Measurements from ENCODE around the gene GRM4. TPM values are rescaled to one million over a fixed set of nuclear protein-coding genes. Genes with fewer than 3 reads are reported as not detected.

GRM4 gene
- total and polyA plus RNA-seq, 12 donors, result not detected

DNA sequence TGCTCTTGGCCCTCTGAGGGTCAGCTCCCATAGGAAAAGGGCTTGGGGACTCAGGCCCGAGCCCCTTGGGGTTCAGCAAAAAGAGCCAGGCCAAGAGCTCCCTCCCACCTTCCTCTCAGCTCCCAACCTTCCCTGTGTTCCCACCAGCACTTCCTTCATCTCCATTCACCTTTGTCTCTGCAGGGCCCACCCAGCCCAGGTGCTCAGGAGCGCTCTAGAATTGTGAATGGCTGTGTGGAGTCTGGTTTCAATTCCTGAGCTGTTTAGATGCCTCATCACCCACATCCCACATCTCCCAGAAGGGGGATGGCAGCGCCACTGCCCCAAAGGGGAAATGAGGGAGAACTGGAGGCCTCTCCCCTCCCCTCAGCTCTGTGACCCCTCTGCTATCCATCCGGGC, 7.7 kb downstream of the GRM4 start:
- ATAC-seq (no peak), DNase-seq (no peak)
- H3K36me3 ChIP-seq, result no peaks in the 10 kb centered on the region
- H3K9me3 ChIP-seq, result no peaks in the 10 kb centered on the region
- peaks cover 0 to 9% (median 0%) of the 10 kb centered on the region in 9 donors for H3K4me1 ChIP-seq
- H3K4me3 ChIP-seq, result no peak overlapping the region
- WGBS, 2 donors, result 57% methylated on average over 4 of the region's 4 CpGs
- intact Hi-C loops (cut with DNase I), result no loop called here
- TF ChIP-seq CTCF (IDR thresholded peaks at IDR 0.05), result no peak
- no peak overlapping the region for H3K27ac ChIP-seq
- H3K27me3 ChIP-seq, result peaks cover 15 to 98% (median 95%) of the 10 kb centered on the region in 7 donors

DNA sequence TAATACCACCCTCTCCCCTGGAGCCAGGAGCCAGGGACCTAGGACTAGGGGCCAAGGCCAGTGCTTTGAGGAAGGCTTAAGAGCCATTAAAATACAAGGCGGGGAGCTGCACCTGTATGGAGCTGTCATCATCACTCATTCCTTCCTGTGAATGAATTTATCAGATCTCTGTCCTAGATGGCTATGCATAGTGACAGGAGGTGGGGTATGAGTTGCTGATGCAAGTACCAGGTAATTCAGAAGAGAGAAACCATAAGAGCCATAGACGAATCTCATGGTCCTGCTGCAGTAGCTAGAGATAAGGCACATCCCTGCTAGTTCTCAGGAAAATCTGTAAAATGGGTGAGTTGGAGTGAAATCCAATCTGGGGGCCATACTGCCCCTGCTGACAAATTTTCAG, 10.3 kb downstream of the GRM4 start:
- peaks cover 0 to 93% (median 81%) of the 10 kb centered on the region in 7 donors for H3K27me3 ChIP-seq
- DNase-seq (no peak), ATAC-seq (no peak)
- 68 to 70% methylated on average over 2 of the region's 2 CpGs for WGBS, 2 donors
- no peaks in the 10 kb centered on the region for H3K36me3 ChIP-seq
- no peak overlapping the region for H3K27ac ChIP-seq
- no peak overlapping the region for H3K4me3 ChIP-seq
- no peaks in the 10 kb centered on the region for H3K4me1 ChIP-seq
- TF ChIP-seq CTCF (IDR thresholded peaks at IDR 0.05), result no peak
- no peaks in the 10 kb centered on the region for H3K9me3 ChIP-seq
- intact Hi-C loops (cut with DNase I), result no loop called here

DNA sequence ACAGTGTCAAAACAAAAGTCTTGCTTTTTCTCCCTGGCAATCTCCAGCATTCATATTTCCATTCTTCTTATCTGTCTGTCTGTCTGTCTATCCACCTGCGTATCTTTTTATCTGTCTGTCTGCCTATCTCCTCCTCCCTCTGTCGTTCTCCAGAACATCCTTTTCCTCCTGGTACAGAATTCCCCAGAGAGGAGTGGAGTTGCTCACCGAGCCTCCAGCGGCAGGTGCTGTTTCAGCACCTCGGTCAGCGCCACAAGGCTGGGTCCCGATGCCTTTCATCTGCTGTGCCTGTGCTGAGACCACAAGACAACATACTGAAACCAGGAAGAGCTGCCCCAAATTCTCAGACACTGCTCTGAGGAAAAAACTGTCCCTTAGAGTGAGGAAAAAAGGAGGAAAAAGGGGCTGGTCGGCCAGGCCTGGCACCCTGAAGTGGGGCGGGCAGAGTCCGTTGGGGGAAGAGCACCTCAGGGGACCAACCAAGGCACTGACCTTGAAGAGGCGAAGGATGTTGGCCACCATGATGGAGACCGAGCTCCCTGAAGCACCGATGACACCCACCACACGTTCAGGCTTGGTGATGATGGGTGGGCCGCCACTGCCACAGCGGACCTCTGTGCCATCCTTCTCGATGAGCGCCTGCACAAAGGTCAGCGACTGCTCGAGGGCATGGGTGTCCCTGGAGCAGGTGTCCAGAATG, 13.3 kb downstream of the GRM4 start:
- Histone ChIP-seq H3K27ac (no peak overlapping the region), H3K4me1 (no peaks in the 10 kb centered on the region), H3K9me3 (no peaks in the 10 kb centered on the region), H3K36me3 (no peaks in the 10 kb centered on the region), H3K4me3 (no peak overlapping the region), H3K27me3 (peaks cover 0 to 80% (median 69%) of the 10 kb centered on the region in 7 donors)
- DNase-seq, result no peak
- peak in 4 of 8 donors; percentile 33 to 64 (median 56) for ATAC-seq
- intact Hi-C loops (cut with DNase I), result no loop called here
- WGBS, 2 donors, result 52 to 54% methylated on average over 20 of the region's 20 CpGs
- no peak for TF ChIP-seq CTCF (IDR thresholded peaks at IDR 0.05)

DNA sequence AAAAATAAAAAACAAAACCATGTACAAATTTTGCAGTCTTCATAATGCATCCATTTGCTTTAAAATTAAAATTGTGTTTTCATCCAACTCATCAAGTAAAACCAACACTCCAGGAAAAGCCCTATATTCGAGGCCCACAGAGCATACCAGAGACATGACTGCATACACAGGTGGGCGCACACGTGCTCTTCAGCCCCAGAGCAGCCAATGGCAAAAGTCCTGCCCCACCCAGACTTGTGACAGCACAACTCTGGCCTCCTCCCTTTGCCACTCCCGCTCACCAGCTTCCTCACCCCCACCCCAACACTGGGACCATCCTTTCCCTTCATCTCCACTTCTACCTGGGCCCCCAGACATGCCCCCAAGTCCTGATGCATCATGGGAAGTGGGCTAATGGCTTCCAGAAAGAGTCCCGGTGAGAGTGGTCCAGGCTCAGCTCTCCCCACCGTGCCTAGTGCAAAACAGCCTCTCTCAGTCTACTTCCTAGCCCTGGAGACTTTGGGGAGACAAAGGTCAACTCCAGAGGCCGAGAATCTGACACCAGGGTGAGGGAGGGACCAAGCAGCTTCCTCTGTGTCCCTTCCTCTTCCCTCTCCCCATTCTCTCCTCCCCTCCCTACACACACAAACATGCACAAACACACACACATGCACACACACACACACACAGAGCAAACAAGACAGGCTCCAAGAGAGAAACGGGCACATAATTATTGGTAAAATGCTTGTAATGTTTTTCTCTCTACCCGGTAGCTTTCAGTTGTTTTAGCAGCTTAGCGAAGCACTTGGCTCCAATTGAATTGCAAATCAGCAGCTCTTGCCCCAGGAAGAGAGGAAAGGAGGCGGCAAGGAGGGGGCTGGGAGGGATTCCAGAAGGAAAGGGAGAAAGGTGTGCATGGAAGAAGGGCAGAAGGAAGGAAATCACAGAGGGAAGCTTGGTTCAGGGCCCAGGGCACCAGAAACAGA, 14.3 kb downstream of the GRM4 start:
- intact Hi-C loops (cut with DNase I), result no loop called here
- WGBS, 2 donors, result 11 to 13% methylated on average over 11 of the region's 11 CpGs
- no peak for TF ChIP-seq CTCF (IDR thresholded peaks at IDR 0.05)
- H3K4me3 ChIP-seq, result no peak overlapping the region
- H3K9me3 ChIP-seq, result no peaks in the 10 kb centered on the region
- no peaks in the 10 kb centered on the region for H3K36me3 ChIP-seq
- no peak overlapping the region for H3K27ac ChIP-seq
- DNase-seq (no peak), ATAC-seq (no peak)
- H3K4me1 ChIP-seq, result no peaks in the 10 kb centered on the region
- peaks cover 0 to 70% (median 59%) of the 10 kb centered on the region in 7 donors for H3K27me3 ChIP-seq

Data from heart right ventricle (tissue), 16 donors.